Measurements from ENCODE around the gene FAF1.

The FAF1 gene

GRCh38 chr1:50505427-50505826 lies 454.6 kb downstream of the FAF1 start:
- FAIRE-seq (no peak), DNase-seq (ENCODE audit: low spot score) (no peak)

- FAIRE-seq (no peak), DNase-seq (ENCODE audit: low spot score) (no peak)
Measured at GRCh38 chr1:50503515-50503914, 456.6 kb downstream of the FAF1 start.

- DNase-seq (ENCODE audit: low spot score), result no peak
- no peak for FAIRE-seq
Measured at GRCh38 chr1:50502147-50502546, 457.9 kb downstream of the FAF1 start.

GRCh38 chr1:50497007-50497406 lies 463.1 kb downstream of the FAF1 start:
- FAIRE-seq (no peak), DNase-seq (ENCODE audit: low spot score) (no peak)

GRCh38 chr1:50493710-50494109 lies 466.4 kb downstream of the FAF1 start:
- DNase-seq (ENCODE audit: low spot score) (no peak), FAIRE-seq (no peak)

GRCh38 chr1:50492142-50492541 lies 467.9 kb downstream of the FAF1 start:
- DNase-seq (ENCODE audit: low spot score), result no peak
- no peak for FAIRE-seq

GRCh38 chr1:50491142-50491541 lies 468.9 kb downstream of the FAF1 start:
- FAIRE-seq, result no peak

GRCh38 chr1:50490640-50491039 lies 469.4 kb downstream of the FAF1 start:
- no peak for DNase-seq (ENCODE audit: low spot score)
- no peak for FAIRE-seq

More at GRCh38 chr1:50491142-50491541, 468.9 kb downstream of the FAF1 start:
- no peak for DNase-seq (ENCODE audit: low spot score)

- FAIRE-seq, result no peak
Measured at GRCh38 chr1:50488876-50489275, 471.2 kb downstream of the FAF1 start.

GRCh38 chr1:50488356-50488755 lies 471.7 kb downstream of the FAF1 start:
- DNase-seq (ENCODE audit: low spot score) (no peak), FAIRE-seq (no peak)

More at GRCh38 chr1:50488876-50489275, 471.2 kb downstream of the FAF1 start:
- DNase-seq (ENCODE audit: low spot score), result no peak

- DNase-seq (ENCODE audit: low spot score), result no peak
- FAIRE-seq, result no peak
Measured at GRCh38 chr1:50487725-50488124, 472.3 kb downstream of the FAF1 start.

GRCh38 chr1:50481142-50481736 lies 478.8 kb downstream of the FAF1 start:
- DNase-seq (ENCODE audit: low spot score) (no peak), FAIRE-seq (no peak)

GRCh38 chr1:50476800-50477199 lies 483.3 kb downstream of the FAF1 start:
- no peak for FAIRE-seq
- DNase-seq (ENCODE audit: low spot score), result no peak

- FAIRE-seq, result no peak
- no peak for DNase-seq (ENCODE audit: low spot score)
Measured at GRCh38 chr1:50474859-50475809, 484.9 kb downstream of the FAF1 start.

- FAIRE-seq (no peak), DNase-seq (ENCODE audit: low spot score) (no peak)
Measured at GRCh38 chr1:50473513-50473912, 486.6 kb downstream of the FAF1 start.

GRCh38 chr1:50471967-50472366 lies 488.1 kb downstream of the FAF1 start:
- FAIRE-seq, result no peak
- DNase-seq (ENCODE audit: low spot score), result no peak

- no peak for FAIRE-seq
- DNase-seq (ENCODE audit: low spot score), result no peak
Measured at GRCh38 chr1:50462964-50463363, 497.1 kb downstream of the FAF1 start.

GRCh38 chr1:50458507-50458906 lies 501.6 kb downstream of the FAF1 start:
- DNase-seq (ENCODE audit: low spot score), result no peak
- FAIRE-seq, result no peak

- DNase-seq (ENCODE audit: low spot score) (no peak), FAIRE-seq (no peak)
Measured at GRCh38 chr1:50454911-50455310, 505.2 kb downstream of the FAF1 start.

GRCh38 chr1:50453266-50453665 lies 506.8 kb downstream of the FAF1 start:
- DNase-seq (ENCODE audit: low spot score), result no peak
- FAIRE-seq, result no peak

GRCh38 chr1:50452700-50453099 lies 507.4 kb downstream of the FAF1 start:
- DNase-seq (ENCODE audit: low spot score) (no peak), FAIRE-seq (no peak)

- no peak for FAIRE-seq
- DNase-seq (ENCODE audit: low spot score), result no peak
Measured at GRCh38 chr1:50450861-50451653, 509.0 kb downstream of the FAF1 start.
